ENCODE results near the gene TBATA.

Gene TBATA

GRCh38 chr10:70785190-70785589 lies at the start of gene TBATA:
TBATA (minus strand) TSS chr10:70785377; CDS start chr10:70783379, 1,998 bp downstream.
- no peak for DNase-seq

- DNase-seq: no peak
These were observed 49.4 kb upstream of the TBATA start for GRCh38 chr10:70834441-70835151.

- DNase-seq: no peak
These were observed 48.8 kb upstream of the TBATA start for GRCh38 chr10:70834021-70834420.

GRCh38 chr10:70833601-70834000 lies 48.4 kb upstream of the TBATA start:
- no peak for DNase-seq

GRCh38 chr10:70832852-70833528 lies 47.8 kb upstream of the TBATA start:
- no peak for DNase-seq

GRCh38 chr10:70832221-70832620 lies 47.0 kb upstream of the TBATA start:
- DNase-seq: no peak

GRCh38 chr10:70830164-70830563 lies 45.0 kb upstream of the TBATA start:
- no peak for DNase-seq

GRCh38 chr10:70829543-70829942 lies 44.4 kb upstream of the TBATA start:
- DNase-seq: no peak

GRCh38 chr10:70828923-70829322 lies 43.7 kb upstream of the TBATA start:
- no peak for DNase-seq

GRCh38 chr10:70827086-70827757 lies 42.0 kb upstream of the TBATA start:
- no peak for DNase-seq

GRCh38 chr10:70822076-70822820 lies 37.1 kb upstream of the TBATA start:
- no peak for DNase-seq

GRCh38 chr10:70820976-70821750 lies 36.0 kb upstream of the TBATA start:
- DNase-seq: no peak

- peak; percentile 1 for DNase-seq
These were observed 31.2 kb upstream of the TBATA start for GRCh38 chr10:70816220-70816894.

- DNase-seq: no peak
These were observed 30.5 kb upstream of the TBATA start, which contains the start of gene SGPL1 for GRCh38 chr10:70815504-70816219. SGPL1 (plus strand) TSS chr10:70815948; CDS start chr10:70816854, 906 bp downstream.

GRCh38 chr10:70814126-70814525 lies 28.9 kb upstream of the TBATA start:
- DNase-seq: no peak

- DNase-seq: no peak
These were observed 27.6 kb upstream of the TBATA start for GRCh38 chr10:70812814-70813213.

GRCh38 chr10:70811881-70812280 lies 26.7 kb upstream of the TBATA start:
- no peak for DNase-seq

- no peak for DNase-seq
These were observed 25.8 kb upstream of the TBATA start for GRCh38 chr10:70810967-70811366.

- no peak for DNase-seq
These were observed 24.5 kb upstream of the TBATA start for GRCh38 chr10:70809726-70810125.

GRCh38 chr10:70809011-70809611 lies 23.9 kb upstream of the TBATA start:
- no peak for DNase-seq

GRCh38 chr10:70807556-70807955 lies 22.4 kb upstream of the TBATA start:
- no peak for DNase-seq

Data from NCI-H524 treated with DMSO at 0.1 percent for 48 hours (cell line).